Tibial nerve (tissue), 4 donors: ENCODE data around the gene HABP2. TPM values are rescaled to one million over a fixed set of nuclear protein-coding genes. Genes with fewer than 3 reads are reported as not detected.

Experiments used
- DNase-seq, 2 donors: peaks; one replicate each; pipeline ENCODE4 v3.0.0-alpha.2; 2019; ENCODE audit warnings: low spot score in 2 of 2
- H3K27ac ChIP-seq, 4 donors: fragments of 200-600 bp; sonication (generic) in 3 of 4; one replicate each; pipeline ENCODE4 v1.5.1; 2017 to 2019; ENCODE audit warnings: mild to moderate bottlenecking in 1 of 4
- H3K27me3 ChIP-seq, 2 donors: fragments of 200-600 bp; sonication (generic) in 1 of 2; one replicate each; pipeline versions ENCODE4 v1.5.1 to v1.6.0; 2017 to 2019
- H3K36me3 ChIP-seq, 3 donors: fragments of 200-600 bp; sonication (generic); one replicate each; pipeline ENCODE4 v1.5.1; 2018 to 2019
- H3K4me1 ChIP-seq, 4 donors: fragments of 200-600 bp; sonication (generic) in 3 of 4; one replicate each; pipeline ENCODE4 v1.5.1; 2017 to 2019
- H3K4me3 ChIP-seq, 4 donors: fragments of 200-600 bp; sonication (generic) in 3 of 4; one replicate each; pipeline ENCODE4 v1.5.1; 2017 to 2019; ENCODE audit warnings: mild to moderate bottlenecking in 1 of 4, moderate library complexity in 1 of 4
- H3K9me3 ChIP-seq, 4 donors: fragments of 200-600 bp; sonication (generic) in 3 of 4; one replicate each; pipeline ENCODE4 v1.5.1; 2017 to 2019
- CTCF ChIP-seq, 5 experiments: fragments of 200-600 bp in 3 of 5; fragments of 450-650 bp in 2 of 5; sonication (generic) in 3 of 5; IDR thresholded peaks; one replicate each; pipeline ENCODE4 v1.5.1; 2016 to 2019; ENCODE audit warnings: antibody characterized with exemption in 5 of 5, mild to moderate bottlenecking in 3 of 5, moderate library complexity in 2 of 5
- EP300 ChIP-seq, 2 donors: sonication (generic); formaldehyde crosslinking; IDR thresholded peaks; one replicate each; pipeline ENCODE4 v1.6.1; 2017; ENCODE audit warnings: antibody characterized with exemption in 2 of 2, mild to moderate bottlenecking in 1 of 2
- POLR2A ChIP-seq, 2 donors: fragments of 450-650 bp; IDR thresholded peaks; one replicate each; pipeline ENCODE4 v1.6.1; 2017; ENCODE audit warnings: antibody characterized with exemption in 2 of 2, mild to moderate bottlenecking in 2 of 2, moderate library complexity in 2 of 2
- WGBS, 2 donors: methylation state at CpG; one replicate each; pipeline ENCODE4 v1.1.5; 2018; 5-methylcytosine and 5-hydroxymethylcytosine counted together
- total RNA-seq, 4 donors: library from RNA; depleted of rRNA; stranded (reverse); fragments of >200 nt; gene quantifications; one replicate each; pipeline ENCODE4 v1.1.0, GENCODE V29; 2016

HABP2 gene
- total RNA-seq, 4 donors from 2014 or later, result not detected

- 92 to 96% methylated on average over 5 of the region's 5 CpGs for WGBS, 2 donors
- no peak overlapping the region for H3K4me3 ChIP-seq
- no peaks in the 10 kb centered on the region for H3K27me3 ChIP-seq
- DNase-seq, result no peak
- no peak overlapping the region for H3K27ac ChIP-seq
- H3K9me3 ChIP-seq, result peaks cover 0 to 8% (median 0%) of the 10 kb centered on the region in 4 donors
- H3K4me1 ChIP-seq, result no peaks in the 10 kb centered on the region
- no peaks in the 10 kb centered on the region for H3K36me3 ChIP-seq
- TF ChIP-seq POLR2A (IDR thresholded peaks at IDR 0.05), result no peak
- no peak for TF ChIP-seq CTCF (IDR thresholded peaks at IDR 0.05)
- no peak for TF ChIP-seq EP300 (IDR thresholded peaks at IDR 0.05)
These were observed 78.2 kb downstream of the HABP2 start for GRCh38 chr10:113630929-113631533.

GRCh38 chr10:113631684-113632367, 79.0 kb downstream of the HABP2 start:
- H3K27ac ChIP-seq, result no peak overlapping the region
- no peaks in the 10 kb centered on the region for H3K36me3 ChIP-seq
- no peaks in the 10 kb centered on the region for H3K27me3 ChIP-seq
- no peak for DNase-seq
- WGBS, 2 donors, result 51 to 53% methylated on average over 6 of the region's 6 CpGs
- H3K9me3 ChIP-seq, result peaks cover 0 to 8% (median 0%) of the 10 kb centered on the region in 4 donors
- H3K4me1 ChIP-seq, result no peaks in the 10 kb centered on the region
- no peak for TF ChIP-seq CTCF (IDR thresholded peaks at IDR 0.05)
- no peak overlapping the region for H3K4me3 ChIP-seq

Other genes with a start within 250 kb of the HABP2 start
- gene NRAP, start 111.0 kb downstream of the HABP2 start, total RNA-seq, result under 1 TPM in 1 of 4 donors, not detected in 3; under 0.01 TPM
- 10 to 100 TPM; 12.9 to 18.4 (median 16.8) TPM for gene CASP7, start 126.9 kb downstream of the HABP2 start, total RNA-seq
- not detected for gene PLEKHS1, start 198.6 kb downstream of the HABP2 start, total RNA-seq